ENCODE results near the gene ALKBH4.

Gene ALKBH4

GRCh38 chr7:102446387-102447156 lies 18.1 kb downstream of the ALKBH4 start:
- ATAC-seq, result no peak
- TF ChIP-seq, protein P1, sequence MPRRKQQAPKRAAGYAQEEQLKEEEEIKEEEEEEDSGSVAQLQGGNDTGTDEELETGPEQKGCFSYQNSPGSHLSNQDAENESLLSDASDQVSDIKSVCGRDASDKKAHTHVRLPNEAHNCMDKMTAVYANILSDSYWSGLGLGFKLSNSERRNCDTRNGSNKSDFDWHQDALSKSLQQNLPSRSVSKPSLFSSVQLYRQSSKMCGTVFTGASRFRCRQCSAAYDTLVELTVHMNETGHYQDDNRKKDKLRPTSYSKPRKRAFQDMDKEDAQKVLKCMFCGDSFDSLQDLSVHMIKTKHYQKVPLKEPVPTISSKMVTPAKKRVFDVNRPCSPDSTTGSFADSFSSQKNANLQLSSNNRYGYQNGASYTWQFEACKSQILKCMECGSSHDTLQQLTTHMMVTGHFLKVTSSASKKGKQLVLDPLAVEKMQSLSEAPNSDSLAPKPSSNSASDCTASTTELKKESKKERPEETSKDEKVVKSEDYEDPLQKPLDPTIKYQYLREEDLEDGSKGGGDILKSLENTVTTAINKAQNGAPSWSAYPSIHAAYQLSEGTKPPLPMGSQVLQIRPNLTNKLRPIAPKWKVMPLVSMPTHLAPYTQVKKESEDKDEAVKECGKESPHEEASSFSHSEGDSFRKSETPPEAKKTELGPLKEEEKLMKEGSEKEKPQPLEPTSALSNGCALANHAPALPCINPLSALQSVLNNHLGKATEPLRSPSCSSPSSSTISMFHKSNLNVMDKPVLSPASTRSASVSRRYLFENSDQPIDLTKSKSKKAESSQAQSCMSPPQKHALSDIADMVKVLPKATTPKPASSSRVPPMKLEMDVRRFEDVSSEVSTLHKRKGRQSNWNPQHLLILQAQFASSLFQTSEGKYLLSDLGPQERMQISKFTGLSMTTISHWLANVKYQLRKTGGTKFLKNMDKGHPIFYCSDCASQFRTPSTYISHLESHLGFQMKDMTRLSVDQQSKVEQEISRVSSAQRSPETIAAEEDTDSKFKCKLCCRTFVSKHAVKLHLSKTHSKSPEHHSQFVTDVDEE (CRISPR knock-in tag; IDR thresholded peaks at IDR 0.05), result no peak
- TF ChIP-seq ZC3H10 (CRISPR knock-in tag; IDR thresholded peaks at IDR 0.05) (no peak), RARB (CRISPR knock-in tag; IDR thresholded peaks at IDR 0.05) (no peak), ZNF70 (CRISPR knock-in tag; IDR thresholded peaks at IDR 0.05) (no peak), ISL1 (CRISPR knock-in tag; IDR thresholded peaks at IDR 0.05) (no peak), TCF4 (CRISPR knock-in tag; IDR thresholded peaks at IDR 0.05; ENCODE audit: borderline replicate concordance) (no peak), OSR1 (CRISPR knock-in tag; IDR thresholded peaks at IDR 0.05) (no peak), PPARA (CRISPR knock-in tag; IDR thresholded peaks at IDR 0.05; ENCODE audit: borderline replicate concordance) (no peak)
- TF ChIP-seq, protein P2, sequence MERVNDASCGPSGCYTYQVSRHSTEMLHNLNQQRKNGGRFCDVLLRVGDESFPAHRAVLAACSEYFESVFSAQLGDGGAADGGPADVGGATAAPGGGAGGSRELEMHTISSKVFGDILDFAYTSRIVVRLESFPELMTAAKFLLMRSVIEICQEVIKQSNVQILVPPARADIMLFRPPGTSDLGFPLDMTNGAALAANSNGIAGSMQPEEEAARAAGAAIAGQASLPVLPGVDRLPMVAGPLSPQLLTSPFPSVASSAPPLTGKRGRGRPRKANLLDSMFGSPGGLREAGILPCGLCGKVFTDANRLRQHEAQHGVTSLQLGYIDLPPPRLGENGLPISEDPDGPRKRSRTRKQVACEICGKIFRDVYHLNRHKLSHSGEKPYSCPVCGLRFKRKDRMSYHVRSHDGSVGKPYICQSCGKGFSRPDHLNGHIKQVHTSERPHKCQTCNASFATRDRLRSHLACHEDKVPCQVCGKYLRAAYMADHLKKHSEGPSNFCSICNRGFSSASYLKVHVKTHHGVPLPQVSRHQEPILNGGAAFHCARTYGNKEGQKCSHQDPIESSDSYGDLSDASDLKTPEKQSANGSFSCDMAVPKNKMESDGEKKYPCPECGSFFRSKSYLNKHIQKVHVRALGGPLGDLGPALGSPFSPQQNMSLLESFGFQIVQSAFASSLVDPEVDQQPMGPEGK (CRISPR knock-in tag; IDR thresholded peaks at IDR 0.05; ENCODE audit: borderline replicate concordance), result no peak

- TF ChIP-seq, protein P2 (CRISPR knock-in tag; IDR thresholded peaks at IDR 0.05; ENCODE audit: borderline replicate concordance), result no peak
- TF ChIP-seq ESRRG (CRISPR knock-in tag; IDR thresholded peaks at IDR 0.05), result no peak
- TF ChIP-seq ISL1 (CRISPR knock-in tag; IDR thresholded peaks at IDR 0.05), result no peak
- no peak for TF ChIP-seq TOX (CRISPR knock-in tag; IDR thresholded peaks at IDR 0.05; ENCODE audit: borderline replicate concordance)
- no peak for TF ChIP-seq SNAI2 (CRISPR knock-in tag; IDR thresholded peaks at IDR 0.05)
- TF ChIP-seq ZFP30 (CRISPR knock-in tag; IDR thresholded peaks at IDR 0.05), result no peak
- no peak for TF ChIP-seq ZC3H10 (CRISPR knock-in tag; IDR thresholded peaks at IDR 0.05)
- no peak for TF ChIP-seq GLIS3 (CRISPR knock-in tag; IDR thresholded peaks at IDR 0.05)
- TF ChIP-seq POU6F1 (CRISPR knock-in tag; IDR thresholded peaks at IDR 0.05; ENCODE audit: borderline replicate concordance, low read depth), result no peak
- ATAC-seq, result no peak
Measured at GRCh38 chr7:102445674-102446071, 19.0 kb downstream of the ALKBH4 start.

DNA sequence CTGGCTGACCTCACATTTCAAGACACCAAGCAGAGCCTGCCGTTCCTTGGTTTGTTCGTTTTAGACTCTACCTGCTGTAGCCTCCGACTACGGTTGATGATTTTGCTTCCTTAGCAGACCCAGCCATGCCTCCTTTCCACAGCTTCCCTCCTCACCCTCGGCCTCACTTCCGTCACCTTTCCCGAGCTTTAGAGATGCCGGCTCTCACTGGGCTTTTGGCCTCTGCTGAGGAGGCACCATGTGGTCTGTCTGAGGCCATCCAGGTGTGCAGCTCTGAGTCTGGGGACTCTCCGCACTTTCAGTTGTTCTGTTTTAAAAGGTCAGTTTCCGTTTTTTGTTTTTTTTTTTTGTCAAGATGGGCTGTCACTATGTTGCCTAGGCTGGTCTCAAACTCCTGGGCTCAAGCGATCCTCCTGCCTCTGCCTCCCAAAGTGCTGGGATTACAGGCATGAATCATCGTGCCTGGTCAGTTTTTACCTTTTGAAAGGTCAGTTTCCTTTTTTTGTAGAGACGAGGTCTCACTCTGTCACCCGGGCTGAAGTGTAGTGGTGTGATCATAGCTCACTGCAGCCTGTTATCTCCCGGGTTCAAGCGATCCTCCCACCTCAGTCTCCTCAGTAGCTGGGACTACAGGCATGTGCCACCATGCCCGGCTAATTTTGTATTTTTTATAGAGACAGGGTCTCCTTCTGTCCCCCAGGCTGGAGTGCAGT lies 19.5 kb downstream of the ALKBH4 start:
- TF ChIP-seq ZNF70 (CRISPR knock-in tag; IDR thresholded peaks at IDR 0.05), result no peak
- no peak for TF ChIP-seq ARNTL (CRISPR knock-in tag; IDR thresholded peaks at IDR 0.05; ENCODE audit: borderline replicate concordance, low read depth)
- TF ChIP-seq, protein P2 (CRISPR knock-in tag; IDR thresholded peaks at IDR 0.05; ENCODE audit: borderline replicate concordance), result no peak
- no peak for TF ChIP-seq BACH2 (CRISPR knock-in tag; IDR thresholded peaks at IDR 0.05; ENCODE audit: borderline replicate concordance)
- no peak for ATAC-seq

Data from SK-N-SH treated with all-trans-retinoic acid at 6 μM for 48 hours (cell line).